Cardiac fibroblast (primary cell): ENCODE measurements around the gene NFKBIB.
"Not testable (repeated sequence)": the region's sequence is repeated elsewhere in the genome, so short reads cannot be mapped to it uniquely, and the experiment has no call there.

Experiments used
- DNase-seq, 2 donors: peaks; one replicate each; pipeline versions ENCODE4 v3.0.0 to v3.0.0-alpha.2; 2010; ENCODE audit warnings: low read depth in 2 of 2
- H3K4me3 ChIP-seq, 2 donors: replicated peaks in 1 of 2; 1 replicate in 1 of 2; 2 replicates in 1 of 2; pipeline ENCODE4 v1.5.1; 2011; ENCODE audit warnings: low read depth in 2 of 2, low read length in 2 of 2, mild to moderate bottlenecking in 2 of 2, moderate library complexity in 1 of 2
- TF ChIP-seq, protein P1 (sequence below): IDR thresholded peaks from one replicate; pipeline ENCODE4 v1.5.1; 2011; ENCODE audit warnings: low read depth, mild to moderate bottlenecking, low read length, inconsistent platforms

Gene NFKBIB

DNA sequence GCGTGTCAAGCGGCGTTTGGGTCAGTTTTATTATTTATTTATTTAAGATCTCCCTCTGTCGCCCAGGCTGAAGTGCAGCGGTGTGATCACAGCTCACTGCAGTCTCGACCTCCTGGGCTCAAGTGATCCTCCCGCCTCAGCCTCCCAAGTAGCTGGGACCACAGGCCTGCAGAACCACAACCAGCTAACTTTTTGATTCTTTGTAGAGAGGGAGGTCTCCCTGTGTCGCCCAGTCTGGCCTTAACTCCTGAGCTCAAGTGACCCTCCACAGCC, 31.7 kb downstream of the NFKBIB start:
- H3K4me3 ChIP-seq, result peak overlapping the region; percentile 85 to 95
- TF ChIP-seq, protein P1, sequence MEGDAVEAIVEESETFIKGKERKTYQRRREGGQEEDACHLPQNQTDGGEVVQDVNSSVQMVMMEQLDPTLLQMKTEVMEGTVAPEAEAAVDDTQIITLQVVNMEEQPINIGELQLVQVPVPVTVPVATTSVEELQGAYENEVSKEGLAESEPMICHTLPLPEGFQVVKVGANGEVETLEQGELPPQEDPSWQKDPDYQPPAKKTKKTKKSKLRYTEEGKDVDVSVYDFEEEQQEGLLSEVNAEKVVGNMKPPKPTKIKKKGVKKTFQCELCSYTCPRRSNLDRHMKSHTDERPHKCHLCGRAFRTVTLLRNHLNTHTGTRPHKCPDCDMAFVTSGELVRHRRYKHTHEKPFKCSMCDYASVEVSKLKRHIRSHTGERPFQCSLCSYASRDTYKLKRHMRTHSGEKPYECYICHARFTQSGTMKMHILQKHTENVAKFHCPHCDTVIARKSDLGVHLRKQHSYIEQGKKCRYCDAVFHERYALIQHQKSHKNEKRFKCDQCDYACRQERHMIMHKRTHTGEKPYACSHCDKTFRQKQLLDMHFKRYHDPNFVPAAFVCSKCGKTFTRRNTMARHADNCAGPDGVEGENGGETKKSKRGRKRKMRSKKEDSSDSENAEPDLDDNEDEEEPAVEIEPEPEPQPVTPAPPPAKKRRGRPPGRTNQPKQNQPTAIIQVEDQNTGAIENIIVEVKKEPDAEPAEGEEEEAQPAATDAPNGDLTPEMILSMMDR, result no peak
- DNase-seq, result no peak

DNA sequence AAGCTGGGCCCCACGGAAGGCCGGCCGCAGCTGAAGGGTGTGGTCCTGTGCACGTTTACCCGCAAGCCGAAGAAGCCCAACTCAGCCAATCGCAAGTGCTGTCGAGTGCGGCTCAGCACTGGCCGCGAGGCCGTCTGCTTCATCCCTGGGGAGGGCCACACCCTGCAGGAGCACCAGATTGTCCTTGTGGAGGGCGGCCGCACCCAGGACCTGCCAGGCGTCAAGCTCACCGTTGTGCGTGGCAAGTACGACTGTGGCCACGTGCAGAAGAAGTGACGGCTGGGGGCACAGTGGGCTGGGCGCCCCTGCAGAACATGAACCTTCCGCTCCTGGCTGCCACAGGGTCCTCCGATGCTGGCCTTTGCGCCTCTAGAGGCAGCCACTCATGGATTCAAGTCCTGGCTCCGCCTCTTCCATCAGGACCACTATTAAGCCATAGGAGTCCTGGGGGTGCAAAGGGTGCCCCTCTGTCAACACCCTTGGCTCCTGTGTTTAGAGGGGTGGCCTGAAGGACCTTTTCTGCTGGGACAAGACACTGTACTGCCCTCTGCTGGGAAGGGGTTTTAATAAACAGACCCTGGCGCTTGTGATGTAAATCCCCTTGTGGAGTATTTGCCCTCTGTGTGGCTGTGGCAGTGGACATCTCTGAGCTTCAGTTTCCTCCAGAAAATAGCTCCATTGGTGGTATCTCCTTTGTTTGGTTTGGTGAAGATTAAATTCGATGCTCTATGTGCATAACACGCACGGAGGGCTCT, 32.8 kb downstream of the NFKBIB start:
- H3K4me3 ChIP-seq, result no peak overlapping the region
- TF ChIP-seq, protein P1, result peak; percentile 36
- peak; percentile 64 for DNase-seq

DNA sequence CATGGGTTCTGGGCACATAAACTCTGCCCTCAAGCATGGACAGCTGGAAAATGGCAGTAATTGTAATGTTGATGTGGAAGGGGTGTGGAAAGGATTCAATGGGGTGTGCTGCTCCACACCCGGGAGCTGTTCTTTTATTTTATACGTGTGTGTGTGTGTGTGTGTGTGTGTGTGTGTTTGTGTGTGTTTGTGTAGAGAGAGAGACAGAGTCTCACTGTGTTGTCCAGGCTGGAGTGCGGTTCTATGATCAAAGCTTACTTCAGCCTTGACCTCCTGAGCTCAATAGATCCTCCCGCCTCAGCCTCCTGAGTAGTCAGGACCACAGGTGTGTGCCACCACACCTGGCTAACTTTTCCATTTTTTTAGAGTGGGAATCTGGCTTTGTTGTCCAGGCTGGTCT, 33.8 kb downstream of the NFKBIB start:
- no peak for DNase-seq
- TF ChIP-seq, protein P1, result no peak
- H3K4me3 ChIP-seq, result no peak overlapping the region

DNA sequence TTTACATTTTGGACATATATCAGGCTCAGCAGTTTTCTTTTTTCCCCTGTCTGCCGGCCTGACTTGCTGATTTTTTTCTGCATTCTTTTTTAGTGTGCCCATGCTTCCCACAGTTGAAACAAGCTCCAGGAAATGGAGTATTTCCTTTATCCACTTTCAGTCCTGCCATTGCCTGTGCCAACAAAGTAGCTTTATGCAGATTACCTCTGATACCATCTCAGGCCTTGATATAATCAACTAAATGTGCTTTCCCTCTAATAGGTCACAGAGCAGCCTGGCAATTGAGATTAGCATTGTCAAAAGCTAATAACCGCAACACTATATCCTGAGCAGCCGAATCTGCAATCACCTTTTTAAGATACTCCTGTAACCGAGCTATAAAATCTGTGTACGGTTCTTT, 40.2 kb downstream of the NFKBIB start:
- no peak overlapping the region for H3K4me3 ChIP-seq
- TF ChIP-seq, protein P1, result no peak
- no peak for DNase-seq

DNA sequence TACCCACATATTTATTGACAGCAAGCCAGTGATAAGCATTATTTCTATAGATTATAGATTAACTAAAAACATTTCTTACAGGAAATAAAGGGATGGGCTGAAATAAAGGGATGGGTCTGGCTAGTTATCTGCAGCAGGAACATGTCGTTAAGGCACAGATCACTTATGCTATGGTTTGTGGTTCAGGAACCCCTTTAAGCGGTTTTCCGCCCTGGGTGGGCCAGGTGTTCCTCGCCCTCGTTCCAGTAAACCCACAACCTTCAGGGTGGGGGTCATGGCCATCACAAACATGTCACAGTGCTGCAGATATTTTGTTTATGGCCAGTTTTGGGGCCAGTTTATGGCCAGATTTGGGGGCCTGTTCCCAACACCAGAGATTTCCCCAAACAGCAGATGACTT, 41.7 kb downstream of the NFKBIB start:
- H3K4me3 ChIP-seq, DNase-seq: not testable (repeated sequence)

DNA sequence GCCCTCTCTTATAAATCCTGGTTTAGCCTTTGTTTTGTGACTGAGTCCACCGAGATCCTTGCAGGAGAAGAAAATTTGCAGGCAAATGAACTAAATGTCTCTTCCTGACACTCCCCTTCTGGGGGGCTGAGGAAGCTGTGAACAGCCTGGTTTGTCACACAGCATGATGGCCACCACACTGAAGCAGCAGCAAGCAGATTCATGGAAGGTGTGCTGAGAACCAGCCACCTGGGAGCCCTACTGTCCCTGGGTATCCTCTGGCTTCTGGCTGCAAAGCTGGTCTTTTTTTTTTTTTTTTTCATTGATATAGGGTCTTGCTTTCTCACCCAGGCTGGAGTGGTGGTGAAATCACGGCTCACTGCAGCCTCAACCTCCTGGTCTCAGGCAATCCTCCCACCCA, 42.2 kb downstream of the NFKBIB start:
- H3K4me3 ChIP-seq, result no peak overlapping the region
- DNase-seq, result no peak
- TF ChIP-seq, protein P1, result no peak

DNA sequence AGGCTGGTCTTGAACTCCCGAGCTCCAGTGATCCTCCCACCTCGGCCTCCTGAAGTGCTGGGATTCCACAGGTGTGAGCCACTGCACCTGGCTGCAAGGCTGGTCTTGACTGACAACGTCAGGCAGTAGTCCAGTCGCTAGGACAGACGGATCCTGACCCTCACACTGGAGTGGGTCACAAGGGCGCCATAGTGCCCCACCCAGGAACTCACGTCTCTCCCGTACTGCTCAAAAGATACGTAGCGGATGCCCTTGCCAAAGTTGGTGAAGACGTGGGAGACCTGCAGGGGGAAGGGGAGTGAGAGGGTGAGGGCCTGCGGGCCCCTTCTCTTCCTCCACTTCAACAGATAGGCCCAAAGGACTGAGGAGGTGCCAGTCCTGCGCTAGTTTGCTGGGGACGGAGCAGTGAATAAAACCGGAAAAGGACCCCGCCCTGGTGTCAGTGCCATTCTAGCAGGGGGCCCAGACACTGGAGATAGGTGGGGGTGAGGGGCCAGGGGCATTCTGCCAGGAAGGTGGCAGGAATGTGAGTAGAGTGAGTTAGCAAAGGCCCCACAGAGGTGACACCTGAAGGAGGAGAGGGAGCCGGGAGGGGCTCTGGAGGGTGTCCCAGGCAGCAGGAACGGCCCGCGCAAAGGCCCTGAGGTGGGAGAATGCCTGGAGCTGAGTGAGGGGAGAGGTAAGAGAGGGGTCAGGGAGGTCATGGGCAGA, 42.9 kb downstream of the NFKBIB start:
- TF ChIP-seq, protein P1, result no peak
- DNase-seq, result no peak

More for the DNA sequence above, 42.9 kb downstream of the NFKBIB start:
- no peak overlapping the region for H3K4me3 ChIP-seq
